Activated T-helper 2 cell treated with anti-CD3 and anti-CD28 coated beads, Interferon-gamma antibody, Interleukin-2, Interleukin-4, amounts not matched to agents 10 μg/mL and 5 μg/mL and 100 μg/mL, durations not matched to agents 14 hours and 24 hours and 36 hours (primary cell): ENCODE measurements around the gene CACUL1. TPM values are rescaled to one million over a fixed set of nuclear protein-coding genes. Genes with fewer than 3 reads are reported as not detected.

Source experiments
- DNase-seq: peaks from one replicate; pipeline ENCODE4 v3.0.0; 2021; ENCODE audit warnings: low spot score
- H3K27ac Mint-ChIP-seq: one replicate; pipeline ENCODE4 v1.8.0; 2021; ENCODE audit warnings: mixed read lengths
- H3K27me3 Mint-ChIP-seq: one replicate; pipeline ENCODE4 v1.8.0; 2021; ENCODE audit warnings: low read depth, mixed read lengths
- H3K36me3 Mint-ChIP-seq: one replicate; pipeline ENCODE4 v1.8.0; 2021; ENCODE audit warnings: low read depth, mixed read lengths
- H3K4me1 Mint-ChIP-seq: one replicate; pipeline ENCODE4 v1.8.0; 2021; ENCODE audit warnings: low read depth, mixed read lengths
- H3K4me3 Mint-ChIP-seq: one replicate; pipeline ENCODE4 v1.8.0; 2021; ENCODE audit warnings: low read depth, mild to moderate bottlenecking, moderate library complexity, mixed read lengths
- H3K9me3 Mint-ChIP-seq: one replicate; pipeline ENCODE4 v1.8.0; 2021; ENCODE audit warnings: mixed read lengths
- intact Hi-C: fragments of 100-400 bp; cut with micrococcal nuclease; formaldehyde crosslinking; loops from one replicate; pipeline ENCODE4 v1.15.1; 2023
- total RNA-seq: library from RNA; stranded (reverse); gene quantifications from 2 replicates; pipeline ENCODE4 v1.2.3, GENCODE V29; 2022

The CACUL1 gene
- total RNA-seq, 1 donor from 2014 or later, result 22.2 TPM

- Mint-ChIP-seq H3K9me3 (no peaks in the 10 kb centered on the region), H3K36me3 (no peaks in the 10 kb centered on the region), H3K4me3 (no peak overlapping the region), H3K4me1 (no peaks in the 10 kb centered on the region), H3K27ac (no peak overlapping the region), H3K27me3 (peaks cover 3% of the 10 kb centered on the region)
- intact Hi-C loops, result no loop called here
- no peak for DNase-seq
Observed at GRCh38 chr10:118626953-118627352, 127.8 kb downstream of the CACUL1 start.

Other genes with a start within 250 kb of the CACUL1 start
- not detected in 2 replicates for gene PRLHR, start 159.3 kb downstream of the CACUL1 start, total RNA-seq